ENCODE results near the gene RBBP8NL. TPM values are rescaled to one million over a fixed set of nuclear protein-coding genes. Genes with fewer than 3 reads are reported as not detected.

Gene RBBP8NL
- total and polyA plus RNA-seq, 2 of the 8 experiments (the other 6 are each of a cell fraction or from before 2014, with no cell fraction given): 0.43 to 0.48 TPM

DNA sequence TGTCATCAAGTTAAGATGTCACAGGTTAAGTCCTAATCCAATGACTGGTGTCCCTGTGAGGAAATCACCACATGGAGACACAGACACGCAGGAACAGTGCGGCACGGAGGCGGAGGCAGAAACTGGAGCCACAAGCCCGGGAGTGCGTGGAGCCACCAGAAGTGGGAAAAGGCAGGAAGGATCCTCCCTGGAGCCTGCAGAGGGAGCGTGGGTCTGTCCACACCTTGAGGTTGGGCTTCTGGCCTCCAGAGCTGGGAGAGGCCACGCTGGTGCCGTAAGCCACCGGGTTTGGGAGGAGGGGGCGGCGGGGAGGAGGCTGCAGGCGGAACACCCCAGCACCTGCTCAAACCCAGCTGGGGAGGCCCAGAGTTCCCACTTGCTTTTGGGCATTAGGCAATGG, 24.0 kb downstream of the RBBP8NL start:
- H4K91ac ChIP-seq (replicated peaks; ENCODE audit: insufficient read length, low read length): no peak overlapping the region
- H3K9me3 ChIP-seq (ENCODE audit: insufficient read depth in 2 of 2, low read depth in 1 of 2, low read length in 1 of 2): no peaks in the 10 kb centered on the region
- H2BK12ac ChIP-seq (ENCODE audit: low read depth, low read length): no peak overlapping the region
- no peak for DNase-seq (ENCODE audit: low read depth in 1 of 2, low spot score in 2 of 2)
- peaks cover 0 to 23% (median 11%) of the 10 kb centered on the region in 4 experiments; a peak in 6 of 7 replicates for H3K4me1 ChIP-seq (replicated peaks in 1 of 4; ENCODE audit: control insufficient read depth in 3 of 4, insufficient read depth in 4 of 4, low read length in 3 of 4)
- H4K8ac ChIP-seq (ENCODE audit: extremely low read depth, insufficient read depth, low read length): no peak overlapping the region
- no peak overlapping the region for H3K56ac ChIP-seq (replicated peaks; ENCODE audit: insufficient read length, low read depth, low read length)
- H3K18ac ChIP-seq (ENCODE audit: extremely low read depth, low read length): no peak overlapping the region
- no peaks in the 10 kb centered on the region; the same call in 1 of the 2 replicates for H3K79me1 ChIP-seq (ENCODE audit: low read depth, low read length)
- no peaks in the 10 kb centered on the region for H3K36me3 ChIP-seq (ENCODE audit: control insufficient read depth in 2 of 4, insufficient read depth in 4 of 4, low read length in 3 of 4)
- H3K14ac ChIP-seq (ENCODE audit: insufficient read length): no peak overlapping the region
- FAIRE-seq: no peak
- POLR2A ChIA-PET (ENCODE audit: partially characterized antibody): interaction anchor here (7.7 kb wide), 1 partner anchor 13 kb away, joined by 105 read pairs; the partner anchor contains the start of gene RPS21
- WGBS, 2 experiments (ENCODE audit: extremely low coverage in 1 of 2, insufficient coverage in 1 of 2, insufficient read length in 1 of 2, insufficient replicate concordance in 2 of 2, low coverage in 1 of 2, low lambda C conversion rate in 2 of 2, missing lambda C conversion rate in 1 of 2): 88% methylated on average over 13 of the region's 13 CpGs; no CpG with 5 or more reads in 1 of the 2 experiments
- H2BK20ac ChIP-seq (ENCODE audit: low read length): no peak overlapping the region
- H3K27me3 ChIP-seq (replicated peaks in 1 of 4; ENCODE audit: control insufficient read depth in 3 of 4, extremely low read depth in 1 of 4, insufficient read depth in 3 of 4, low read length in 3 of 4): peaks cover 0 to 5% (median 1%) of the 10 kb centered on the region in 4 experiments; a peak in 2 of 7 replicates
- no peak overlapping the region for H2BK15ac ChIP-seq (ENCODE audit: low read length)
- no peak overlapping the region for H2BK5ac ChIP-seq (ENCODE audit: low read depth, low read length)
- H4K5ac ChIP-seq (ENCODE audit: insufficient read length, low read depth, low read length): no peak overlapping the region
- peaks cover 0 to 20% of the 10 kb centered on the region in 2 experiments for H4K20me1 ChIP-seq (replicated peaks in 1 of 2; ENCODE audit: control insufficient read depth in 1 of 2, insufficient read depth in 2 of 2, low read length in 2 of 2)
- H2BK120ac ChIP-seq (replicated peaks; ENCODE audit: low read depth, low read length): no peak overlapping the region
- no peak overlapping the region for H3K4me2 ChIP-seq (ENCODE audit: insufficient read depth in 1 of 2, low read depth in 2 of 2, low read length in 2 of 2)
- H3K23me2 ChIP-seq (ENCODE audit: low read depth, low read length): no peaks in the 10 kb centered on the region; the same call in 1 of the 2 replicates
- no peak overlapping the region for H2AFZ ChIP-seq (ENCODE audit: low read length)
- no peaks in the 10 kb centered on the region; a peak in 1 of 4 replicates for H3K79me2 ChIP-seq (ENCODE audit: control insufficient read depth in 1 of 2, insufficient read depth in 2 of 2, low read length in 2 of 2)
- H3K27ac ChIP-seq (ENCODE audit: low read depth, low read length): no peak overlapping the region
- H2AK5ac ChIP-seq (ENCODE audit: low read depth, low read length): no peak overlapping the region
- H3K23ac ChIP-seq (ENCODE audit: insufficient read length): no peak overlapping the region
- no peak overlapping the region for H3K9ac ChIP-seq (replicated peaks in 1 of 4; ENCODE audit: extremely low read depth in 1 of 4, low read depth in 3 of 4, low read length in 3 of 4)
- no peak overlapping the region for H3K4ac ChIP-seq (replicated peaks; ENCODE audit: insufficient read length, low read depth, low read length)
- CTCF ChIA-PET (ENCODE audit: partially characterized antibody): interaction anchor here (1.0 to 7.6 kb wide), 7 partner anchors 12 to 285 kb away, joined by 3 to 103 read pairs (median 3); partner anchors contain the start of gene RPS21
- H3K4me3 ChIP-seq (ENCODE audit: extremely low read depth in 1 of 4, insufficient read depth in 2 of 4, low read depth in 3 of 4, low read length in 4 of 4): no peak overlapping the region
- TF ChIP-seq RNF2 (IDR thresholded peaks at IDR 0.05; ENCODE audit: borderline replicate concordance, low read depth, low read length, missing control alignments, poor library complexity, severe bottlenecking) (no peak), YY1 (IDR thresholded peaks at IDR 0.05; ENCODE audit: low read depth, low read length) (no peak), TCF12 (IDR thresholded peaks at IDR 0.05; ENCODE audit: low read depth, low read length) (no peak), HDAC6 (IDR thresholded peaks at IDR 0.05; ENCODE audit: low read depth, low read length) (no peak), RFX5 (IDR thresholded peaks at IDR 0.05; ENCODE audit: borderline replicate concordance, low read depth, low read length) (no peak), CBX5 (IDR thresholded peaks at IDR 0.05; ENCODE audit: low read depth, low read length) (no peak), RAD21 (IDR thresholded peaks at IDR 0.05 in 1 of 2, conservative IDR thresholded peaks at IDR 0.05 in 1 of 2; ENCODE audit: low read depth in 2 of 2, low read length in 2 of 2) (no peak), HDAC2 (IDR thresholded peaks at IDR 0.05; ENCODE audit: borderline replicate concordance in 1 of 2, low read depth in 2 of 2, low read length in 2 of 2) (no peak)
- TF ChIP-seq, protein P1, sequence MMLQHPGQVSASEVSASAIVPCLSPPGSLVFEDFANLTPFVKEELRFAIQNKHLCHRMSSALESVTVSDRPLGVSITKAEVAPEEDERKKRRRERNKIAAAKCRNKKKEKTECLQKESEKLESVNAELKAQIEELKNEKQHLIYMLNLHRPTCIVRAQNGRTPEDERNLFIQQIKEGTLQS (IDR thresholded peaks at IDR 0.05; ENCODE audit: insufficient read depth, low read depth, low read length): no peak
- TF ChIP-seq, protein P2, sequence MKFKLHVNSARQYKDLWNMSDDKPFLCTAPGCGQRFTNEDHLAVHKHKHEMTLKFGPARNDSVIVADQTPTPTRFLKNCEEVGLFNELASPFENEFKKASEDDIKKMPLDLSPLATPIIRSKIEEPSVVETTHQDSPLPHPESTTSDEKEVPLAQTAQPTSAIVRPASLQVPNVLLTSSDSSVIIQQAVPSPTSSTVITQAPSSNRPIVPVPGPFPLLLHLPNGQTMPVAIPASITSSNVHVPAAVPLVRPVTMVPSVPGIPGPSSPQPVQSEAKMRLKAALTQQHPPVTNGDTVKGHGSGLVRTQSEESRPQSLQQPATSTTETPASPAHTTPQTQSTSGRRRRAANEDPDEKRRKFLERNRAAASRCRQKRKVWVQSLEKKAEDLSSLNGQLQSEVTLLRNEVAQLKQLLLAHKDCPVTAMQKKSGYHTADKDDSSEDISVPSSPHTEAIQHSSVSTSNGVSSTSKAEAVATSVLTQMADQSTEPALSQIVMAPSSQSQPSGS (IDR thresholded peaks at IDR 0.05; ENCODE audit: low read length): no peak

All from H1 (cell line).